A204.1 (cell line): Measurements from ENCODE around the gene GSTM5.
"Not testable (repeated sequence)": the region's sequence is repeated elsewhere in the genome, so short reads cannot be mapped to it uniquely, and the experiment has no call there.

Experiments used
- FAIRE-seq: peaks from 2 replicates; lab custom pipeline; 2012; peaks lifted over from hg19 to GRCh38; lab: Jason Lieb, UNC

Gene GSTM5

DNA sequence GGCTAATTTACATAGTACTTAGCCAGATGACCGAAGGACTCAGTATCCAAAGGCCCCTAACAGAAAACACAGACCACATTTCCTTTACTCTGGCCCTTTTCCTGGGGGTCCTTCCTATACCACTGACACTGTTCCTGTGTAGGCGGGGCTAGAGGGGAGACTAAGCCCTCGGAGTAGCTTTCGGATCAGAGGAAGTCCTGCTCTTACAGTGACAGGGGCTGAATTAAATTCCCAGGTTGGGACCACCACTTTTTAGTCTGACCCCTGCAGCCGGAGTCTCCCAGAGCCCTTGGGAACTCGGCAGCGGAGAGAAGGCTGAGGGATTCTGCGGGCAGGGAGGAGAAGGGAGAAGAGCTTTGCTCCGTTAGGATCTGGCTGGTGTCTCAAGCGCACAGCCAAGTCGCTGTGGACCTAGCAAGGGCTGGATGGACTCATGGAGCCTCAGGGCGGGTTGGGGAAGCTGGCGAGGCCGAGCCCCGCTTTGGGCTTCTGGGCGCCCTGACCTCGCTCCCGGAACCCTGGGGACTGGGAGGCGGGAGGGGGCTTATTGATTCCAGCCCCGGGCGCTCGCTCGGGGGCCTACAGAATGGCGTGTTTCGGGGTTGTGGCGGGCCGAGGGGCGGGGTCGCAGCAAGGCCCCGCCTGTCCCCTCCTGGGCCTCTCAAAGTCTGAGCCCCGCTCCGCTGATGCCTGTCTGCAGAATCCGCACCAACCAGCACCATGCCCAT is at the start of gene GSTM5:
TSS of gene GSTM5 (plus strand) at position 659 of the 728 bp plus-strand sequence. CDS start at position 721, 62 bp downstream.
- FAIRE-seq: not testable (repeated sequence)

DNA sequence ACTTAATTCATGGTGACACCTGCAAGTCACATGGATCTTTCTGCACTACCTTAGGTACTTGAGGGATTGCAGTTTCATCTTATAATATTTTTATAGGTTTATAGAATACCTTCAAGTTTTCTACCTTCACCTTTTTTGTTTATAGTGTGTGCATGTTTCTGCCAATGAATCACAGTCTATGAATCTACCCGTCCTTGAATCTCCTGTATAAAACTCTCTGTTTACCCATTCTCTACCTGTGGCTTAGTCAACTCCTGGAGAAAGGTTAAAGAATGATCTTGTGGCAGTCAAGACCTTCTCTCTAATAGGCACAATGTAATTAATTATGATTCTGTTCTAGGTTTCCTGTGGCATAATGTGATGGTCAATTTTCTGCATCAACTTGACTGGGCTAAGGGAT is 47.4 kb upstream of the GSTM5 start:
- no peak for FAIRE-seq

DNA sequence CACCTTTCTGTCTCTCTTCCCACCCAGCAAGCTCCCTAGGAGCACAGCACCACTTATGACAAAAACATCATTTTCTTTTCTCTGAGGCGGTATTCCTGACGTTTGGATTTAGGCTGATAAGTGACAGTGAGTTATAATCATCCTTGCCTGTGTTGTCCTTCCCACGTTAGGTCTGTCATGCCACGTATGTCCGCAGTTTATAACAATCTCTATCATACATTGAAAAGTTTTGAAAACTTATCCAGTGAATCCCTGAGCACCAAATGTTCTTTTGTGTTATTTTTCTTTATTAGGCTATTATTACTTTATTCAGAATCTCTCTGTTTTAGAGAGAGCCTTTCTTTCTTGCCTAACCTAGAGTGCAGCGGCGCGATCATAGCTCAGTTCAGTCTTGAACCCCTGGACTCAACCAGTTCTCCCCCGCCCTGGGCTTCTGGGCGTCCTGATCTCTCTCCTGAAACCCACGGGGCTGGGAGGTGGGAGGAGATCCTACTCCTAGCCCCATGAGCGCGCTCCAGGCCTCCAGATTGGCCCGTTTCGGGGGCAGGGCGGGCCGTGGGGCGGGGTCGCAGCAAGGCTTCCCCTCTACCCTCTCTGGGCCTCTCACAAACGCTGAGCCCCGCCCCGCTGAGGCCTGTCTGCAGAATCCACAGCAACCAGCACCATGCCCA is 44.5 kb upstream of the GSTM5 start, which contains the start of gene GSTM2:
TSS of gene GSTM2 (plus strand) at position 606 of the 671 bp plus-strand sequence. CDS start at position 665, 59 bp downstream.
- FAIRE-seq: no peak

DNA sequence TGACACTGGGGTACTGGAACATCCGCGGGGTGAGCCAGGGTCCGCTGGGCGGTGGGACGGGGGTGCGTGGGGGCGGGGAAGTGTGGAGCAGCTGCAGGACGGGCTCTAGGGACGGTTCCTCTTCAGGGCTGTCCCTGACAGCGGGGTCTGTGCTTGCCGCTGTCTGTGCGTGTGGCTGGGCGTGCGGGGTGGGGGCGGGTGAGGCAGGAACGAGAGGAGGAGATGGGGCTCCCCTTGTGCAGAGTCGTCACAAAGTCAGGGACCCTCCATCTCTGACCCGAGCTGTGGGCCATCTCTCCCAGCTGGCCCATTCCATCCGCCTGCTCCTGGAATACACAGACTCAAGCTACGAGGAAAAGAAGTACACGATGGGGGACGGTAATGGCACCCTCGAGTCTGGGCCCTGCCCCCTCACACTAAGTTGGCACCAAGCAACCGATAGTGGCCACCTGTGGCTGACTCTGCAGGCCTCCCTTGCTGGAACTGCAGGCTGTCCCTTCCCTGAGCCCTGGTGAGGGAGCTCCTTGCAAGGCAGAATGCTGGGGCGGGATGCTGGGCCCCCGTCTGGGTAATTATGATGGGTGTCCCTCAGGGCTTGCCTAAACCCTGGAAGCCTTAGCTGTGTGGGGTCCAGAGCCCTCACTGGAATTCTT is 43.8 kb upstream of the GSTM5 start:
- no peak for FAIRE-seq

- no peak for FAIRE-seq
Observed at GRCh38 chr1:109669246-109669948, 42.7 kb upstream of the GSTM5 start.

- FAIRE-seq: not testable (repeated sequence)
Observed at GRCh38 chr1:109669949-109670302, 42.1 kb upstream of the GSTM5 start.

DNA sequence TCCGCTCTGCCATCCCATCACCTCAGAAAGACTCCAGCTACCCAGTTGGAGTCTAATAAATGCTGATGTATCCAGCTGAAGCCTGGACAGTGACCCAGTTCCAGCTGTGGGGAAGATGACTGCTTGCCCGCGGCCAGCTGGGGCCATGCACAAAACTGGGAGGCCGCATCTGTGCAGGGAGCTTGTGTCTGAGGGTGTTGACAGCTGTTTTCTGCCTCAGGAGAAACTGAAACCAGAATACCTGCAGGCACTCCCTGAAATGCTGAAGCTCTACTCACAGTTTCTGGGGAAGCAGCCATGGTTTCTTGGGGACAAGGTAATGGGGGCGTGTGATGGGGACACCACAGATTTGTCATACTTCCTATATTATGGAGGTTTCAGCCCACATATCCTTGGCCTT is 41.0 kb upstream of the GSTM5 start:
- FAIRE-seq: no peak

GRCh38 chr1:109673861-109674260 is 38.2 kb upstream of the GSTM5 start:
- not testable (repeated sequence) for FAIRE-seq

DNA sequence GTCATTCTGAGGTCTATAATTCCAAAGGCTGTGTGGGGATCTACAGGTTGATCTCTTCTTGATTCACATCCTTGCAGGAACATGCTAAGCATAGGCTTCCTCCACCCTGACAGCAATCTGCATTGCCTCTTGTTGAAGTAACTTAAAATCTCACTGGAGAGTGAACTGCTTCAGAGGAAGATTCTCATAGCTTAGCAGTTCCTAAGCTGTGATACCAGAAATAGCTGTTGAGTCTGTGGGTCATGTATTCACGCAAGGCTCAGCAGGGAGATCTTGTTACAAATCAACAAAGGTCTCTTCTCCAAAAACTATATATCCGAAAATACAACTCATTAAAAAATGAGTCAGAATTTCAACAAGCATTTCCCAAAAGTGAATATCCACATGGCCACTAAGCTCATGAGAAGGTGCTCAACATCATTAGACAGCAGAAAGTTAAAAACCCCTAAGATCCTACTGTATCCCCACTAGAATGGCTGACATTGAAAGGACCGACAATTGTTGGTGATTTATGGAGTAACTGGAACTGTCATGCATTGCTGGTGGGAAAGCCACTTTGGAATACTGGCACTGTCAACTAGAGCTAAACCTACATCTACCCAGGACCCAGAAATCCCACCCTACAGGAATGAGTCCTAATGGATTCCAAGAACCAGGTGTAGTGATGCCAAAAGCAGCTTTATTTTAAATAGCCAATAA is 35.2 kb upstream of the GSTM5 start:
- not testable (repeated sequence) for FAIRE-seq

DNA sequence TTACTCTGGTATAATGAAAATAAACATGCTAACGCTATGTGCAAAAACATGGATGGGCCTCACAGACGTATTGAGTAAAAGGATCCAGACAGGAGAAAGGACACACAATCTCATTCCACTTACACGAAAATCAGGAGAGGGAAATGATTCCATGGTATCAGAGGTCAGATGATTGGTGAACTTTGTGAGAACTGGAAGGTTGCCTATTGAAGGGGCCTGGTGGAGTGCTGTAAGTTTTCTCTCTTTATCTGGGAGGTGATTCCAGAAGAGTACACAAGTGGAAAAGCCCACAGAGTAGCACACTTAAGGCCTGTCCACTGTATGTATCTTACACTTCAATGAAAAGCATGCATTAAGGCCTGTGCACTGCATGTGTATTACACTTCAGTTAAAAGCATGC is 34.6 kb upstream of the GSTM5 start:
- no peak for FAIRE-seq

GRCh38 chr1:109678637-109679036 is 33.4 kb upstream of the GSTM5 start:
- FAIRE-seq: not testable (repeated sequence)

DNA sequence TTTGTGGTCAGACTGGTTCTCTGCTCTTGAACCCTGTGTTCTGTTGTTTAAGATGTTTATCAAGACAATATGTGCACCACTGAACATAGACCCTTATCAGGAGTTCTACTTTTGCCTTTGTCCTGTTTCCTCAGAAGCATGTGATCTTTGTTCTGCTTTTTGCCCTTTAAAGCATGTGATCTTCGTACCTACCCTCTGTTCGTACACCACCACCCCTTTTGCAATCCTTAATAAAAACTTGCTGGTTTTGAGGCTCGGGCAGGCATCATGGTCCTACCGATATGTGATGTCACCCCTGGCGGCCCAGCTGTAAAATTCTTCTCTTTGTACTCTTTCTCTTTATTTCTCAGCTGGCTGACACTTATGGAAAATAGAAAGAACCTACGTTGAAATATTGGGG is 27.3 kb upstream of the GSTM5 start:
- FAIRE-seq: not testable (repeated sequence)

DNA sequence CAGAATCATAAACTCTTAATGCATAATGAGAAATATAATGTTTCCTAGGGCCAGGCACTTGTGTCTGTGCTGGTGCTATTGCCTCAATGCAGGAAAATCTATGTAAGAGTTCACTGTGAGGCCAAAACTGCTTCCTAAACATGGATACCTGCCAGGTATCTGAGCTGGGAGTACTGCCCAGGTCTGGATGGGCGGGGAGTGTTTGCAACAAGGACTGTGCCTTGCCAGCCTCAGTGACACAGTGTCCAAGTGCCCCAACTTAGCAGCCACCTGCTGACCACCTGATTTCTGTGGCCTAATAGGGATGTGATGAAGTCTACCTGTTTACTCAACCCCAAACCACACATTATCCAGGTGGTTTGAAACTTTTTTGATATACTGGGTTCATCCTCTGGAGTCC is 26.7 kb upstream of the GSTM5 start:
- FAIRE-seq: not testable (repeated sequence)

GRCh38 chr1:109685890-109686289 is 26.2 kb upstream of the GSTM5 start:
- not testable (repeated sequence) for FAIRE-seq

- FAIRE-seq: not testable (repeated sequence)
Observed at GRCh38 chr1:109687109-109687508, 24.9 kb upstream of the GSTM5 start.

DNA sequence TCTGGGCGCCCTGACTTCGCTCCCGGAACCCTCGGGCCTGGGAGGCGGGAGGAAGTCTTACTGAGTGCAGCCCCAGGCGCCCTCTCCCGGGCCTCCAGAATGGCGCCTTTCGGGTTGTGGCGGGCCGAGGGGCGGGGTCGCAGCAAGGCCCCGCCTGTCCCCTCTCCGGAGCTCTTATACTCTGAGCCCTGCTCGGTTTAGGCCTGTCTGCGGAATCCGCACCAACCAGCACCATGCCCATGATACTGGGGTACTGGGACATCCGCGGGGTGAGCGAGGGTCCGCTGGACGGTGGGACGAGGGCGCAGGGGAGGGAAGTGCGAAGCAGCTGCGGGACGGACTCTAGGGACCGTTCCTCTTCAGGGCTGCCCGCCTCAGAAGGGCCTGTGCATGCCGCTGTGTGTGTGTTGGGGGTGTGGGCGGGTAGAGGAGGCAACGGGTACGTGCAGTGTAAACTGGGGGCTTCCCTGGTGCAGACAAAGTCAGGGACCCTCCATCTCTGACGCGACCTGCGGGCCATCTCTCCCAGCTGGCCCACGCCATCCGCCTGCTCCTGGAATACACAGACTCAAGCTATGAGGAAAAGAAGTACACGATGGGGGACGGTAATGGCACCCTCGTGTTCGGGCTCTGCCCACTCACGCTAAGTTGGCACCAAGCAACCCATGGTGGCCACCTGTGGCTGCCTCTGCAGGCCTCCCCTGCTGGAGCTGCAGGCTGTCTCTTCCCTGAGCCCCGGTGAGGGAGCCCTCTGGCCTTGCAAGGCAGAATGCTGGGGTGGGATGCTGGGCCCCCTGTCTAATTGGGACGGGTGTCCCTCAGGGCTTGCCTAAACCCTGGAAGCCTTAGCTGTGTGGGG is 24.2 kb upstream of the GSTM5 start, which contains the start of gene GSTM1:
TSS of gene GSTM1 (plus strand) at position 177 of the 859 bp plus-strand sequence. CDS start at position 234, 57 bp downstream.
- no peak for FAIRE-seq

DNA sequence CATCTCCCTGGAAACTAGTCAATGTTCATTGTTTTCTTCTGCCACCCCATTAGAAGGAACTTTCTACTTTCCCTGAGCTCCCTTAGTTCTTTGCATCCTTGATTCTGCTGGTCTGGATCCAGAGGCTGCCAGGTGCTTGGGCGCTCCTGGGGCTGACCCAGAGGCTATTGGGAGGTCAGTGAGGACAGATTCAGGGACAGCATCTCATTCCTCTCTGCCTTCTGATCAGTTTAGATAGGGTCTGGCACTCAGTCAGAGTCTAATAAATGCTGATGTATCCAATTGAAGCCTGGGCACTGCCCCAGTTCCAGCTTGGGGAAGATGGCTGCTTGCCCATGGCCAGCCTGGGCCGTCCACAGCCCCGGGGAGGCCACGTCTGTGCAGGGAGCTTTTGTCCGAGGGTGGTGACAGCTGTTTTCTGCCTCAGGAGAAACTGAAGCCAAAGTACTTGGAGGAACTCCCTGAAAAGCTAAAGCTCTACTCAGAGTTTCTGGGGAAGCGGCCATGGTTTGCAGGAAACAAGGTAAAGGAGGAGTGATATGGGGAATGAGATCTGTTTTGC is 22.1 kb upstream of the GSTM5 start:
- no peak for FAIRE-seq

DNA sequence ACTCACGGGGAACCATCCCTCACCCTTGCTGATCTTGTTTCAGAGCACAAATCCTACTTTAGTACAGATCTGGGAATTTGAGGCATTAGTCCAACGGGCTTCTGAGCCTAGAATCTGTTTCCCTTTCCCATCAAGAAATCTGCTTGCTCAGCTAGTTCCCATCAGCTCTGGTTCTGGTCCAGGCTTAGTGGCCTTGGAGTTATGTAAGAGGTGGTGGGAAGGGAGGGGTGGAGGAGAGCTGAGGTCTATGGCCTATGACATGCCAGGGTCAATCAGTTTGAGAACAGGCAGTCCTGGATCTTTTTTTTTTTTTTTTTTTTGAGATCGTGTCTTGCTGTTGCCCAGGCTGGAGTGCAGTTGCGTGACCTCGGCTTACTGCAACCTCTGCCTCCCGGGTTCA is 20.3 kb upstream of the GSTM5 start:
- FAIRE-seq: no peak

DNA sequence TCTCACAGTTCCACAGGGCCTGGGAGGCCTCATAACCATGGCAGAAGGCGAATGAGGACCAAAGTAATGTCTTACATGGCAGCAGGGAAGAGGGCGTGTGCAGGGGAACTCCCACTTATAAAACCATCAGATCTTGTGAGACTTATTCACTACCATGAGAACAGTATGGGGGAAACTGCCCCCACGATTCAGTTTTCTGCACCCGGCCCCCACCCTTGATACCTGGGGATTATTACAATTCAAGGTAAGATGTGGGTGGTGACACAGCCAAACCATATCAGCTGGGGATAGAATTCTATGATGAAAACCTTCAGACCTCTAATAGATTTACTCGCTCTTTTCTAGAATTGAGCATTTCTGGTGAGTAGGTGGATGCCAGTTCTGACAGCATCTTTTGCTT is 17.7 kb upstream of the GSTM5 start:
- not testable (repeated sequence) for FAIRE-seq

DNA sequence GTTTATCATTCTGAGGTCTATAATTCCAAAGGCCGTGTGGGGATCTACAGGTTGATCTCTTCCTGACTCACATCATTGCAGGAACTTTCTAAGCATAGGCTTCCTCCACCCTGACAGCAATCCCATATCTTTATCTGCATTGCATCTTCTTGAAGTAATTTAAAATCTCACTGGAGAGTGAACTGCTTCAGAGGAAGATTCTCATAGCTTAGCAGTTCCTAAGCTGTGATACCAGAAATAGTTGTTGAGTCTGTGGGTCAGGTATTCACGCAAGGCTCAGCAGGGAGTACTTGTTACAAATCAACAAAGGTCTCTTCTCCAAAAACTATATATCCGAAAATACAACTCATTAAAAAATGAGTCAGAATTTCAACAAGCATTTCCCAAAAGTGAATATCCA is 16.9 kb upstream of the GSTM5 start:
- not testable (repeated sequence) for FAIRE-seq
